SK-N-SH treated with all-trans-retinoic acid at 6 μM for 48 hours (cell line): ENCODE measurements around the gene SLAMF1.
A peak's percentile ranks its signal among the peaks of the same experiment; 100 is the strongest.

Experiments
- ATAC-seq: fragments of 200-7000 bp; cut with Tn5 transposase; 3 replicates; pipeline ENCODE4 v1.9.1; 2020; ENCODE audit warnings: mild to moderate bottlenecking, moderate library complexity
- ARNTL ChIP-seq: fragments of 450-650 bp; formaldehyde crosslinking; IDR thresholded peaks from 2 replicates; pipeline ENCODE4 v1.5.0; 2020; ENCODE audit warnings: low read depth, mild to moderate bottlenecking, moderate library complexity, borderline replicate concordance
- BACH2 ChIP-seq: fragments of 250-450 bp; sonication (Bioruptor Pico); IDR thresholded peaks from 2 replicates; pipeline ENCODE4 v1.9.0; 2021; ENCODE audit warnings: mild to moderate bottlenecking, borderline replicate concordance
- CREB5 ChIP-seq: fragments of 250-450 bp; sonication (Bioruptor Pico); IDR thresholded peaks from 2 replicates; pipeline ENCODE4 v1.5.1; 2020; ENCODE audit warnings: low read depth, mild to moderate bottlenecking, moderate library complexity
- CSDC2 ChIP-seq: fragments of 250-450 bp; sonication (Bioruptor Pico); IDR thresholded peaks from 2 replicates; pipeline ENCODE4 v1.5.0; 2020; ENCODE audit warnings: mild to moderate bottlenecking, moderate library complexity
- ESRRG ChIP-seq: fragments of 250-450 bp; sonication (Bioruptor Pico); IDR thresholded peaks from 2 replicates; pipeline ENCODE4 v1.6.1; 2021; ENCODE audit warnings: mild to moderate bottlenecking
- GLIS3 ChIP-seq: fragments of 250-450 bp; sonication (Bioruptor Pico); IDR thresholded peaks from 2 replicates; pipeline ENCODE4 v1.5.0; 2020; ENCODE audit warnings: mild to moderate bottlenecking, moderate library complexity
- PPARA ChIP-seq: fragments of 250-450 bp; sonication (Bioruptor Pico); IDR thresholded peaks from 2 replicates; pipeline ENCODE4 v1.5.0; 2020; ENCODE audit warnings: mild to moderate bottlenecking, borderline replicate concordance
- RARB ChIP-seq: fragments of 250-450 bp; sonication (Bioruptor Pico); IDR thresholded peaks from 2 replicates; pipeline ENCODE4 v1.8.0; 2021; ENCODE audit warnings: mild to moderate bottlenecking, moderate library complexity
- SNAI2 ChIP-seq: fragments of 250-450 bp; sonication (Bioruptor Pico); IDR thresholded peaks from 2 replicates; pipeline ENCODE4 v1.5.0; 2020; ENCODE audit warnings: mild to moderate bottlenecking, moderate library complexity
- TCF4 ChIP-seq: fragments of 250-450 bp; sonication (Bioruptor Pico); IDR thresholded peaks from 2 replicates; pipeline ENCODE4 v1.8.0; 2021; ENCODE audit warnings: mild to moderate bottlenecking, moderate library complexity, borderline replicate concordance
- TOX ChIP-seq: fragments of 250-450 bp; sonication (Bioruptor Pico); IDR thresholded peaks from 2 replicates; pipeline ENCODE4 v1.8.0; 2021; ENCODE audit warnings: mild to moderate bottlenecking, moderate library complexity, borderline replicate concordance
- ZC3H10 ChIP-seq: fragments of 250-450 bp; sonication (Bioruptor Pico); IDR thresholded peaks from 2 replicates; pipeline ENCODE4 v1.5.1; 2021; ENCODE audit warnings: mild to moderate bottlenecking, moderate library complexity
- ZFP3 ChIP-seq: fragments of 250-450 bp; sonication (Bioruptor Pico); IDR thresholded peaks from 2 replicates; pipeline ENCODE4 v1.5.0; 2020; ENCODE audit warnings: mild to moderate bottlenecking, moderate library complexity
- ZFP30 ChIP-seq: fragments of 450-650 bp; formaldehyde crosslinking; IDR thresholded peaks from 2 replicates; pipeline ENCODE4 v1.5.0; 2022; ENCODE audit warnings: mild to moderate bottlenecking, moderate library complexity
- ZNF565 ChIP-seq: fragments of 450-650 bp; formaldehyde crosslinking; conservative IDR thresholded peaks from 2 replicates; pipeline ENCODE4 v1.5.0; 2020; ENCODE audit warnings: low read depth, mild to moderate bottlenecking, moderate library complexity
- ZNF70 ChIP-seq: fragments of 450-650 bp; formaldehyde crosslinking; IDR thresholded peaks from 2 replicates; pipeline ENCODE4 v1.5.0; 2020; ENCODE audit warnings: mild to moderate bottlenecking, moderate library complexity
- ZNF8 ChIP-seq: fragments of 450-650 bp; formaldehyde crosslinking; IDR thresholded peaks from 2 replicates; pipeline ENCODE4 v1.5.0; 2020; ENCODE audit warnings: mild to moderate bottlenecking, moderate library complexity
- TF ChIP-seq, protein P1 (sequence below): fragments of 250-450 bp; sonication (Bioruptor Pico); IDR thresholded peaks from 2 replicates; pipeline ENCODE4 v1.5.1; 2021; ENCODE audit warnings: mild to moderate bottlenecking, moderate library complexity
- TF ChIP-seq, protein P2 (sequence below): fragments of 250-450 bp; sonication (Bioruptor Pico); IDR thresholded peaks from 2 replicates; pipeline ENCODE4 v1.8.0; 2020; ENCODE audit warnings: mild to moderate bottlenecking, moderate library complexity, borderline replicate concordance

The SLAMF1 gene

GRCh38 chr1:160608941-160609340 is 37.9 kb downstream of the SLAMF1 start:
- no peak for TF ChIP-seq CSDC2 (CRISPR knock-in tag)
- no peak for TF ChIP-seq GLIS3 (CRISPR knock-in tag)
- TF ChIP-seq BACH2 (CRISPR knock-in tag), result no peak
- no peak for TF ChIP-seq ZNF70 (CRISPR knock-in tag)
- no peak for ATAC-seq

DNA sequence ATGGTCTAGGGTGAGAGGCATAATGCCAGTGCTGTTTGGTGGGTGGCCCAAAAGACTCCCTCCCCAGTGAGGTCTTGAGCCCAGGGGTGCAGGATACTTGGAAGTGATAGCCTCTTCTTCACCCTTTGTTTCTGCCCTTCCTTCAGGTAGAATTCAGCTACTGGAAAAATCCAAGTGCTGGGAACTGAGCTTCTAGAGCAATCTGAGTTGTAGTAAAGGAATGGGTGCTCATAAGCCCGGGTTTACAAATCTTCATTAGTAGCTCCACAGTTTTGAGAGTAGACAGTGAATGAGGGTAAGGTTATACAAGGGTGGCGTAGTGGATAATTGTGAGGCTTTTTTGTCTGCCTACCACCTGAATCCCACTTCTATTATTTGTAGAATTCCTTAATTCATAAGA is 38.3 kb downstream of the SLAMF1 start:
- no peak for TF ChIP-seq CREB5 (CRISPR knock-in tag)
- ATAC-seq, result no peak

DNA sequence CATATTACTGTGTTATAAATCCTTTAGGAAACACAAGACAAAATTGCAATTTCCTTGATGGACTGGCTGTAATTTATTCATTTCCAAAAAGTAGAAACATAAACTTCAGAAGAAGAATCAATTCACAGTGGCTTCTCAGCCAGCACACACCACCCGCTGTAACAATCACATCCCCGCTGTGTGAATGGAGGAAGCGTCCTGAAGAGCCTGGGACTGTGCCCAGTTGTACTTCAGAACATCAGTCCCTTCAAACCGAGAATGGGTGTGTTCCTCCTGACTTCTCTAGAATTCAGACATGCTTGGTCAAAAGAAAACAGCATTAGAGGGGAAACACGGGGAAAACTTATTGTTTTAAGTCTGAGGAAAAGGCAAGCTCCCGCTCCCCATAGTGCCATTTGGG is 38.8 kb downstream of the SLAMF1 start:
- ATAC-seq, result no peak
- TF ChIP-seq, protein P1, sequence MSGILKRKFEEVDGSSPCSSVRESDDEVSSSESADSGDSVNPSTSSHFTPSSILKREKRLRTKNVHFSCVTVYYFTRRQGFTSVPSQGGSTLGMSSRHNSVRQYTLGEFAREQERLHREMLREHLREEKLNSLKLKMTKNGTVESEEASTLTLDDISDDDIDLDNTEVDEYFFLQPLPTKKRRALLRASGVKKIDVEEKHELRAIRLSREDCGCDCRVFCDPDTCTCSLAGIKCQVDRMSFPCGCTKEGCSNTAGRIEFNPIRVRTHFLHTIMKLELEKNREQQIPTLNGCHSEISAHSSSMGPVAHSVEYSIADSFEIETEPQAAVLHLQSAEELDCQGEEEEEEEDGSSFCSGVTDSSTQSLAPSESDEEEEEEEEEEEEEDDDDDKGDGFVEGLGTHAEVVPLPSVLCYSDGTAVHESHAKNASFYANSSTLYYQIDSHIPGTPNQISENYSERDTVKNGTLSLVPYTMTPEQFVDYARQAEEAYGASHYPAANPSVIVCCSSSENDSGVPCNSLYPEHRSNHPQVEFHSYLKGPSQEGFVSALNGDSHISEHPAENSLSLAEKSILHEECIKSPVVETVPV (CRISPR knock-in tag), result no peak
- TF ChIP-seq CSDC2 (CRISPR knock-in tag) (no peak), RARB (CRISPR knock-in tag) (no peak), ZFP3 (CRISPR knock-in tag) (no peak), ZFP30 (CRISPR knock-in tag) (no peak), ZC3H10 (CRISPR knock-in tag) (no peak), CREB5 (CRISPR knock-in tag) (no peak), PPARA (CRISPR knock-in tag) (no peak), BACH2 (CRISPR knock-in tag) (no peak), GLIS3 (CRISPR knock-in tag) (no peak), ZNF8 (CRISPR knock-in tag) (no peak), ARNTL (CRISPR knock-in tag) (no peak), ESRRG (no peak), SNAI2 (CRISPR knock-in tag) (no peak), TOX (CRISPR knock-in tag) (no peak)
- TF ChIP-seq, protein P2, sequence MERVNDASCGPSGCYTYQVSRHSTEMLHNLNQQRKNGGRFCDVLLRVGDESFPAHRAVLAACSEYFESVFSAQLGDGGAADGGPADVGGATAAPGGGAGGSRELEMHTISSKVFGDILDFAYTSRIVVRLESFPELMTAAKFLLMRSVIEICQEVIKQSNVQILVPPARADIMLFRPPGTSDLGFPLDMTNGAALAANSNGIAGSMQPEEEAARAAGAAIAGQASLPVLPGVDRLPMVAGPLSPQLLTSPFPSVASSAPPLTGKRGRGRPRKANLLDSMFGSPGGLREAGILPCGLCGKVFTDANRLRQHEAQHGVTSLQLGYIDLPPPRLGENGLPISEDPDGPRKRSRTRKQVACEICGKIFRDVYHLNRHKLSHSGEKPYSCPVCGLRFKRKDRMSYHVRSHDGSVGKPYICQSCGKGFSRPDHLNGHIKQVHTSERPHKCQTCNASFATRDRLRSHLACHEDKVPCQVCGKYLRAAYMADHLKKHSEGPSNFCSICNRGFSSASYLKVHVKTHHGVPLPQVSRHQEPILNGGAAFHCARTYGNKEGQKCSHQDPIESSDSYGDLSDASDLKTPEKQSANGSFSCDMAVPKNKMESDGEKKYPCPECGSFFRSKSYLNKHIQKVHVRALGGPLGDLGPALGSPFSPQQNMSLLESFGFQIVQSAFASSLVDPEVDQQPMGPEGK (CRISPR knock-in tag), result no peak

GRCh38 chr1:160607672-160608032 is 39.2 kb downstream of the SLAMF1 start:
- no peak for TF ChIP-seq TCF4
- TF ChIP-seq, protein P2 (CRISPR knock-in tag), result no peak
- no peak for TF ChIP-seq ZC3H10 (CRISPR knock-in tag)
- no peak for TF ChIP-seq TOX (CRISPR knock-in tag)
- TF ChIP-seq SNAI2 (CRISPR knock-in tag), result no peak
- no peak for TF ChIP-seq ZNF70 (CRISPR knock-in tag)
- no peak; the same call in 2 of the 3 replicates for ATAC-seq

- peak; percentile 98 for ATAC-seq
- TF ChIP-seq ZNF70 (CRISPR knock-in tag), result no peak
- no peak for TF ChIP-seq ZFP30 (CRISPR knock-in tag)
- TF ChIP-seq ZNF565 (CRISPR knock-in tag), result no peak
- TF ChIP-seq TCF4, result no peak
- no peak for TF ChIP-seq ESRRG
- TF ChIP-seq, protein P2 (CRISPR knock-in tag), result no peak
- no peak for TF ChIP-seq CSDC2 (CRISPR knock-in tag)
Measured at GRCh38 chr1:160607011-160607671, 39.7 kb downstream of the SLAMF1 start.
